IMR-90 (cell line): ENCODE results near the gene PVALEF.

Experiments used
- BHLHE40 ChIP-seq: fragments of 150-350 bp; IDR thresholded peaks from 2 replicates; pipeline ENCODE4 v1.6.1; 2016; ENCODE audit warnings: mild to moderate bottlenecking, low read depth, low read length
- CEBPB ChIP-seq: IDR thresholded peaks from 2 replicates; pipeline ENCODE4 v1.6.1; 2012; ENCODE audit warnings: low read depth, low read length, improper control_type of control experiment
- CTCF ChIP-seq: conservative IDR thresholded peaks from 2 replicates; pipeline ENCODE4 v1.5.1; 2012; ENCODE audit warnings: mild to moderate bottlenecking, low read depth, low read length, improper control_type of control experiment
- MXI1 ChIP-seq: IDR thresholded peaks from 2 replicates; pipeline ENCODE4 v1.6.1; 2012; ENCODE audit warnings: low read depth, mild to moderate bottlenecking, low read length, moderate library complexity, borderline replicate concordance
- NFE2L2 ChIP-seq: fragments of 150-350 bp; IDR thresholded peaks from 2 replicates; pipeline ENCODE4 v1.6.1; 2016; ENCODE audit warnings: low read depth, mild to moderate bottlenecking, low read length
- POLR2A ChIP-seq: IDR thresholded peaks from 2 replicates; pipeline ENCODE4 v1.6.1; 2012; ENCODE audit warnings: mild to moderate bottlenecking, low read depth, low read length
- RAD21 ChIP-seq: IDR thresholded peaks from 2 replicates; pipeline ENCODE4 v1.6.1; 2012; ENCODE audit warnings: low read length, improper control_type of control experiment
- RCOR1 ChIP-seq: IDR thresholded peaks from 2 replicates; pipeline ENCODE4 v1.6.1; 2012; ENCODE audit warnings: mild to moderate bottlenecking, low read length, improper control_type of control experiment; ENCODE audit not compliant: insufficient replicate concordance
- SMC3 ChIP-seq: fragments of 150-350 bp; IDR thresholded peaks from 2 replicates; pipeline ENCODE4 v1.6.1; 2016; ENCODE audit warnings: low read depth, mild to moderate bottlenecking, antibody characterized with exemption, low read length, moderate library complexity
- TF ChIP-seq, protein P1 (sequence below): fragments of 150-350 bp; IDR thresholded peaks from 2 replicates; pipeline ENCODE4 v1.6.1; 2017; ENCODE audit warnings: mild to moderate bottlenecking, antibody characterized with exemption, low read length, low read depth

- no peak for TF ChIP-seq CTCF
- TF ChIP-seq, protein P1, sequence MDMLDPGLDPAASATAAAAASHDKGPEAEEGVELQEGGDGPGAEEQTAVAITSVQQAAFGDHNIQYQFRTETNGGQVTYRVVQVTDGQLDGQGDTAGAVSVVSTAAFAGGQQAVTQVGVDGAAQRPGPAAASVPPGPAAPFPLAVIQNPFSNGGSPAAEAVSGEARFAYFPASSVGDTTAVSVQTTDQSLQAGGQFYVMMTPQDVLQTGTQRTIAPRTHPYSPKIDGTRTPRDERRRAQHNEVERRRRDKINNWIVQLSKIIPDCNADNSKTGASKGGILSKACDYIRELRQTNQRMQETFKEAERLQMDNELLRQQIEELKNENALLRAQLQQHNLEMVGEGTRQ: no peak
- TF ChIP-seq MXI1: no peak
- no peak for TF ChIP-seq RCOR1
- no peak for TF ChIP-seq RAD21
- no peak for TF ChIP-seq POLR2A
- TF ChIP-seq SMC3: no peak
- no peak for TF ChIP-seq NFE2L2
- TF ChIP-seq CEBPB: no peak
- TF ChIP-seq BHLHE40: no peak
Observed at GRCh38 chr17:81118308-81119221, 46.7 kb upstream of the PVALEF start.
